ENCODE data around the gene IRF2BP1.

GRCh38 chr19:45913874-45914830 lies 28.2 kb upstream of the IRF2BP1 start, which contains the start of gene NANOS2:
- TF ChIP-seq CTCF (IDR thresholded peaks at IDR 0.05) (no peak), EP300 (IDR thresholded peaks at IDR 0.05) (no peak), POLR2AphosphoS5 (IDR thresholded peaks at IDR 0.05) (no peak), POLR2A (IDR thresholded peaks at IDR 0.05) (no peak)

All from sigmoid colon (tissue), 4 donors.